ENCODE measurements around the gene UQCC2.

Gene UQCC2

DNA sequence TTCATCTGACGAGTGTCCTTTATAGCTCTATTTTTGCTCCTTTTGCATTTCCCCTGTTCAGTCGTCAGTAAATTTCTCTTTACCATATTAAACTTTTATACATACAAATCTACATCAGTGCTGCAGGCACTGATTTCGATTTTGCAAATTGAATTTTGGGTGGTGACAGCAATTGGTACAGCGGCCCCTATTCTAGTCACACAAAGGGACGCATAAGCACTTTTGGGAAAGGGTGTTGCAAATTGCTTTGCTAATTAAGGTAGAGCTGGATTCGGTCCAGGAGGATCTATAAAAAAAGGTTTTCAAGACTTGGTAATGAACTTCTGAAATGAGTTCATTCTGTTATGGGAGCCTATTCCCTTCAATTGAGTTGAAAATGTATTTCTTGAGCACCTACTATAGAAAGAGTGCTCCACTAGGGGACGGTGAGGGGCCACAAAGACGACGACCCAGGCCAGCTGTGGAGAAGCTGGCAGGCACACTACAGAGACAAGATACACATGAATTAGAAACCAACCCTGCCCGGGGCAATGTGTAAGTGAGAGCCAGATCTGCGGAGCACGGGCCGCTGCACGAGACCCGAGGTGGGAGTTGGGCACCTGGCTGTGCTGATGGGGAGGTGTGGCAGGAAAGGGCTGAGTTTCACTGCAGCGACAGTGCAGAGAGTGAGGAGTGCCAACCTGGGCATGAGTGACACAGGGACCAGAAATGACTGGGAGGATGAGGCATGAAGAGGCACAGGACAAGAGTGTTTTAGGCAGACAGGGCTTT, 5.4 kb downstream of the UQCC2 start:
- no peak for DNase-seq (ENCODE audit: low spot score)

DNA sequence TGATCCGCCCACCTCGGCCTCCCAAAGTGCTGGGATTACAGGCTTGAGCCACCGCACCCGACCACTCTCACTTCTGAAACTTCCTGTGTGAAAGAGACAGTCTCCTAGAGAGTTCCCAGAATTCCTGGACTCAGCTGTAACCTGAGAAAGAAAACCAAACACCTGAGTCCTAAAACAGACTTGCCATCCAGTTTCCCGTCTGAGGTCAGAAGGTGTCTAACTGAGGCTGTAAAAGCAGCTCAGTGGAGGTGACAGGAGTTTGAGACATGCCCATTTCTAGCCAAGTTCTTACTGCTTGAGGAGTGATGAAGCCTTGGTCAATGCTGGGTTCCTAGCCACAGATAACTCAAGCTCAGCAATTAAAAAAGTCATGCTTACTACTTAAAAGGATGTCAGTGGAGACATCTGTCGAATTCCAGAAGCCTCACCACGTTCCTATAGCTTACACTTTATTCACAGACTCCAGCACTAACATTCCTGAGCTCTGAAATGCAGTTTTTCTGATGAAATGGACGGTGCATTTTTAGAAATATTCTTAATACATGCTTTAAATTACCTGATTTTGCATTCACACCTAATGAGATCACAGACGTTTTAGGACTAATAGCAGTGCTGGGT, 6.1 kb downstream of the UQCC2 start:
- no peak for DNase-seq (ENCODE audit: low spot score)

GRCh38 chr6:33704215-33705066, 7.1 kb downstream of the UQCC2 start:
- no peak for DNase-seq (ENCODE audit: low spot score)

GRCh38 chr6:33702345-33702977, 9.0 kb downstream of the UQCC2 start:
- peak; percentile 21 for DNase-seq (ENCODE audit: low spot score)

GRCh38 chr6:33700391-33701050, 11.0 kb downstream of the UQCC2 start:
- DNase-seq (ENCODE audit: low spot score) = peak; percentile 73

DNA sequence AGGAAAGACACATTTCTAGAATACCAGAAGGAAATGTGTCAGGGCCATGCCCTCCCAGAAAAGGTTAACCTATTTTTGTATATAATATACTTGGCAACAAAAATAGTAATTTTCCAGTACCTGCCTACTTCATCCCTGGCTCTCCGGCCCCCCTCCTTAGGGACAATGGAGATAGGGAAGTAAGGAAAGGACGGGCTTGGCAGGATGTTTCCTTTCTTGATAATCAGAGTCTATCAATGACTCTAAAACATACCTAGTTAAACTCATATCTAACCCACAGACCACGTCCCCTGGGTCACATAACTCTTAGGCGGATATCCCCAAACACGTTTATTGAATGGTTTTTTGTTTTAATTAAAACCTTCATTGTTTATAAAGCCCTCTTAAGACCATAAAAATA, 11.8 kb downstream of the UQCC2 start:
- no peak for DNase-seq (ENCODE audit: low spot score)

DNA sequence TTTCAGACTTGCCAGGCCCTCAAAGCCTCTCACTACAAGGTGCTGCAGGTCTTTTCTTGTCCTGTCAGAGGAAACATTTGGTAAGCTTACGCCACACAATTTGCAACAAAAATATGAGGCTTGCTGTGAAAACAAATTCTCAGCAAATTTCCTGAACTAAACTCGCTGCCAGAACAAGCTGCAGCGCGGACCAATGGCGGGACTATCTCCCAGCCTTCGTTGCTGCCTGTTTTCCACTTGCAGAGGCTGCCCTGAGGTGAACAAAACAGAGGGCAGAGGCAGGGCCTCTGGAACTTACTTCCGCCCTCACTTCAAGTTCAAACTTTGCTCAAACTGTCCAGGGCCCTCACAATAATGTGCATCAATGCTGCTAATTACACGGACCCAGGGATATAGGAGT, 12.4 kb downstream of the UQCC2 start:
- no peak for DNase-seq (ENCODE audit: low spot score)

- DNase-seq (ENCODE audit: low spot score) = no peak
These were observed 13.0 kb downstream of the UQCC2 start for GRCh38 chr6:33698494-33698893.

DNA sequence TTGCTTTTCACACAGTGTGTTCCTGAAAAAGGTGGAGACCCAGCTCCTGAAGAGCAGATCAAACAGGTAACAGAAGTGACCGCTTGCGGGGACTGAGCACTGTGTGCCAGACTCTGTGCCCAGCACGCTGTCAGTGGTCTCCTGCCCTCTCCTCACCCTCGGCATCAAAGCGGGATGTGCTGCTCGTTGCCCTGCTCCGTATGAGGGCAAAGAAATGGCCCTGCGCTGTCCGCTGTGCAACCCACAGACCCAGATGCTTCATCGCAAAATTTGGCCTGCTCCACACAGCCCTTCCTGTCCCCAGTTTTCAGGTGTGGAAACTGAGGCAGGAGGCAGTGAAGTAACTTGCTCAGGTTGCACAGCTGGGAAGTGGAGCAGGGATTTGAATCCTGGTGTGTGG, 13.7 kb downstream of the UQCC2 start:
- no peak for DNase-seq (ENCODE audit: low spot score)

- DNase-seq (ENCODE audit: low spot score) = peak; percentile 42
These were observed 14.7 kb downstream of the UQCC2 start for GRCh38 chr6:33696548-33697518.

- no peak for DNase-seq (ENCODE audit: low spot score)
These were observed 15.4 kb downstream of the UQCC2 start for GRCh38 chr6:33696076-33696475.

DNA sequence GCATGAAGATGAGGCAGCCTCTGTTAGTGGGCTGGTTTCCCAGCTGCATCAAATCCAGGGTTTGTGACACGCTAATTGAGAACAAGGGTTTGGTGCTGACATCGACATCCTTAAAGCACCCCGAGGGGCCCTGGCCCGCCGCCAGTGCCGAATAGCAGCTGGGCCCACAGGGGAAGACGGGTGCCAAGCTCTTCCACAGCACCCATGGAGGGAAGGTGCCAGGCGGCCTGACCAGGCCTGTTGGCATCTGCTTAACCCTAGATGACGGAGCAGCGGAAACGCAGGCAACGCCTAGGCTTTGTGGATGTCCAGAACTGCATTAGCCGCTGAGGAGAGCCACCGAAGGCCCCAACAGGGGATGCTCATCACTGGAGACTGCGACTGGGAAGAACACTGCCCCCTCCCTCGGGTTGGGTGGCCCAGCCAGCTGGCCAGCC, 16.0 kb downstream of the UQCC2 start:
- DNase-seq (ENCODE audit: low spot score) = no peak

- no peak for DNase-seq (ENCODE audit: low spot score)
These were observed 16.5 kb downstream of the UQCC2 start for GRCh38 chr6:33694977-33695376.

DNA sequence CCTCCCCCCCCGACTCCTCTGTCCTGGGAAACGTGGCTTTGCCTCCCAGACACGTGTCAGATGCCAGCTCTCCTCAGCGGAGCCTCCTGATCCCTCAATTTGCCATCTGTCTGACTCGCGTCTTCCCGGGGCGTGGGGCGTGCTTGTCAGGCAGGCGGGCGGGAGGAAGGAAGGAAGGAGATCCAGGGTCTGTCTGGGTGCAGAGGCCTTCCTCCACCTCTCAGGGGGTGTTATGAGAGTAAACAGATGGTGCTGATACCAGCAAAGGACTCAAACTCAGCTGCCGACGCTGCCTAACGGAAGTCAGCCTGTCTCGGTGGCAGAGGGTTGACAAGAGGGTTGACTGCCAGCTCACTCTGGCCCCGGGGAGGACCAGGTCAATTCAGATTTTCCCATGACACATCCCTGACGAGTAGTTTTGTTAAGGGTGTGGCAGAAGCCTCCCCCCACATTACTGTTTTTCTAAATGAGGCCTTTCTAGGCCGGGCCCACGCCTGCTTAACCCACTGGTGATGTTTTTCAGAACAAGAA, 17.0 kb downstream of the UQCC2 start:
- peak; percentile 71 for DNase-seq (ENCODE audit: low spot score)

DNA sequence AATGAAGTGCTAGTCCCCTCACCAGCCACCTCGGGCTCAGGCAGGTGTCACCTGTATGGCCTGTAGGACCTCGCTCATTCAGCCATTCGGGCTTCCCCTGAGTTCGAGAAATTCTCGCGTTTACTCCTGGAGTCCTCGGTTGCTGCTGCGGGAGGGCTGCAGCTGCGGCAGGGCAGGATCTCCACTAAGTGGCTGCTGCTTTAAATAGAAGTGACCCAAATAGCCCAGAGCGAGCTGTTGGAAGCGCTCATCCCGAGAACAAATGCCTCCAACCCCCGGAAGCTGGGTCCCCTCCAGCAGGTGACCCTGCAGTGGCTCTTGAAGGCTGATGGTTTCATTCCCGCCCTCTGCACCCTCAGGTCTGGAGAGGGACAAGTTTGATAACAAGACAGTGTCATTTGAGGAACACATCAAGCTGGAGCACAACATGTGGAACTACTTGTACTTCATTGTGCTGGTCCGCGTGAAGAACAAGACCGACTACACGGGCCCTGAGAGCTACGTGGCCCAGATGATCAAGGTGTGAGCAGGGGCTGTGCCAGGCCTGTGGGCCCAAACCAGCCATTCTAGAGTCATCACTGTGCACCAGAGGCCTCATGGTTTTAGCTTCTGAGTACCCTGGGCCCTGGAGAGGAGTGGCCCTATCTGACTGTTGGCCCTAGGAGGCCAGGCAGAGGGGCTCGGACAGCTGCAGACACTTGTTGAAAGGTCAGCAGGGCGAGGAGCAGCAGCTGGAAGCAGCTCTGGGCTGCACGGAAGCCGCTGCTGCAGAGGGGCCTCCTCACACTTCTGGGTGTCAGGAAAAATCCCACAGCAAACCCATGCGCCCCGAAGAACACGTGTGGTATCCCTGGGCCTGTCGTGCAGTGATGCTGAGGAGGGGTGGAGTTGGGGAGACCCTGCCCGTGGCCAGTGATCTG, 18.1 kb downstream of the UQCC2 start:
- no peak for DNase-seq (ENCODE audit: low spot score)

GRCh38 chr6:33692760-33693158, 18.7 kb downstream of the UQCC2 start:
- DNase-seq (ENCODE audit: low spot score) = peak; percentile 63

GRCh38 chr6:33692078-33692759, 19.3 kb downstream of the UQCC2 start:
- no peak for DNase-seq (ENCODE audit: low spot score)

GRCh38 chr6:33691456-33692077, 19.9 kb downstream of the UQCC2 start:
- DNase-seq (ENCODE audit: low spot score) = no peak

Measured in CD4-positive, alpha-beta T cell treated with Interleukin-6 at 100 ng/mL for 8 hours (primary cell).